ENCODE measurements around the gene CEP164. TPM values are rescaled to one million over a fixed set of nuclear protein-coding genes. Genes with fewer than 3 reads are reported as not detected.

CEP164 gene
- total RNA-seq, 1 experiment from 2014 or later = 22.2 TPM

DNA sequence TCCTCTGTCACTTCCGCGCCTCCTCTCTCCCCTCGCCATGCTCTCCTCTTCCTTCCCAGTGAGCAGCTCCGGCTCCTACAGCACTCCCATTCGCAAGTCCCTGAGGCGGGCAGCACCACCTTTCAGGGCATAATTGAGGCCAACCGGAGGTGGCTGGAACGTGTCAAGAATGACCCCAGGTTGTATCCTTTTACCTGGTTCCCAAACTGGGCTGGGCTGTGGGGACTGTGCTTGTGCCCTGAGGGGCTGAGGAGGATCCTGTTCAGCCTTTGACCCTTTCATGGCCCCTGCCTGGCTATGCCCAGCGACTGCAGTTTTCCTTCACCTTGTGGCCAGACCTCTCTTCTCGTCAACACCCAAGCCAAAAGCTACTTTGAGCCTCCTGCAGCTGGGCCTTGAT, 84.1 kb downstream of the CEP164 start:
- Histone ChIP-seq H3K9me2 (ENCODE audit: insufficient read depth) (no peaks in the 10 kb centered on the region), H3K9me3 (ENCODE audit: control insufficient read depth in 1 of 2, insufficient read depth in 1 of 2, low read depth in 1 of 2, low read length in 2 of 2) (no peaks in the 10 kb centered on the region), H3K4me1 (ENCODE audit: control insufficient read depth in 1 of 2, insufficient read depth in 2 of 2, low read length in 2 of 2) (no peaks in the 10 kb centered on the region), H3K79me2 (ENCODE audit: insufficient read depth, low read length) (no peaks in the 10 kb centered on the region), H3K27me3 (ENCODE audit: insufficient read depth, low read length) (no peaks in the 10 kb centered on the region), H3K27ac (ENCODE audit: low read depth, low read length) (no peak overlapping the region), H3K9ac (ENCODE audit: low read length) (no peak overlapping the region), H2AFZ (ENCODE audit: low read depth, low read length, poor library complexity, severe bottlenecking) (no peak overlapping the region), H4K20me1 (ENCODE audit: insufficient read depth) (no peaks in the 10 kb centered on the region), H3K4me3 (replicated peaks in 1 of 2; ENCODE audit: low read depth in 1 of 2, low read length in 2 of 2) (no peak overlapping the region), H3K36me3 (ENCODE audit: control insufficient read depth in 1 of 2, insufficient read depth in 2 of 2, low read length in 2 of 2) (0 out of 4 replicates have a peak, but pooled peaks cover 0 to 2% of the 10 kb centered on the region in 2 experiments), H3K4me2 (ENCODE audit: low read length) (no peak overlapping the region)
- intact Hi-C loops (cut with micrococcal nuclease) = no loop called here
- ATAC-seq (no peak), DNase-seq (ENCODE audit: low read depth, low spot score) (no peak)
- POLR2A ChIA-PET = interaction anchor here (0.6 kb wide), 1 partner anchor 181 kb away, joined by 4 read pairs; no protein-coding TSS in a partner anchor
- TF ChIP-seq, protein P1, sequence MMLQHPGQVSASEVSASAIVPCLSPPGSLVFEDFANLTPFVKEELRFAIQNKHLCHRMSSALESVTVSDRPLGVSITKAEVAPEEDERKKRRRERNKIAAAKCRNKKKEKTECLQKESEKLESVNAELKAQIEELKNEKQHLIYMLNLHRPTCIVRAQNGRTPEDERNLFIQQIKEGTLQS (IDR thresholded peaks at IDR 0.05) = no peak
- no peak for TF ChIP-seq ELF1 (IDR thresholded peaks at IDR 0.05; ENCODE audit: borderline replicate concordance, low read depth)
- TF ChIP-seq RAD21 (IDR thresholded peaks at IDR 0.05; ENCODE audit: low read depth) = no peak
- TF ChIP-seq EGR1 (IDR thresholded peaks at IDR 0.05; ENCODE audit: low read depth) = no peak
- TF ChIP-seq SP1 (IDR thresholded peaks at IDR 0.05; ENCODE audit: low read depth) = no peak
- TF ChIP-seq, protein P2, sequence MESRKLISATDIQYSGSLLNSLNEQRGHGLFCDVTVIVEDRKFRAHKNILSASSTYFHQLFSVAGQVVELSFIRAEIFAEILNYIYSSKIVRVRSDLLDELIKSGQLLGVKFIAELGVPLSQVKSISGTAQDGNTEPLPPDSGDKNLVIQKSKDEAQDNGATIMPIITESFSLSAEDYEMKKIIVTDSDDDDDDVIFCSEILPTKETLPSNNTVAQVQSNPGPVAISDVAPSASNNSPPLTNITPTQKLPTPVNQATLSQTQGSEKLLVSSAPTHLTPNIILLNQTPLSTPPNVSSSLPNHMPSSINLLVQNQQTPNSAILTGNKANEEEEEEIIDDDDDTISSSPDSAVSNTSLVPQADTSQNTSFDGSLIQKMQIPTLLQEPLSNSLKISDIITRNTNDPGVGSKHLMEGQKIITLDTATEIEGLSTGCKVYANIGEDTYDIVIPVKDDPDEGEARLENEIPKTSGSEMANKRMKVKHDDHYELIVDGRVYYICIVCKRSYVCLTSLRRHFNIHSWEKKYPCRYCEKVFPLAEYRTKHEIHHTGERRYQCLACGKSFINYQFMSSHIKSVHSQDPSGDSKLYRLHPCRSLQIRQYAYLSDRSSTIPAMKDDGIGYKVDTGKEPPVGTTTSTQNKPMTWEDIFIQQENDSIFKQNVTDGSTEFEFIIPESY (IDR thresholded peaks at IDR 0.05; ENCODE audit: extremely low read depth, insufficient replicate concordance, low read length) = no peak
- no peak for TF ChIP-seq JUND (IDR thresholded peaks at IDR 0.05)
- TF ChIP-seq YY1 (IDR thresholded peaks at IDR 0.05; ENCODE audit: extremely low read depth, insufficient replicate concordance, low read depth, low read length) = no peak
- TF ChIP-seq, protein P3, sequence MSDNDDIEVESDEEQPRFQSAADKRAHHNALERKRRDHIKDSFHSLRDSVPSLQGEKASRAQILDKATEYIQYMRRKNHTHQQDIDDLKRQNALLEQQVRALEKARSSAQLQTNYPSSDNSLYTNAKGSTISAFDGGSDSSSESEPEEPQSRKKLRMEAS (IDR thresholded peaks at IDR 0.05) = no peak
- no peak for TF ChIP-seq TCF7L2 (IDR thresholded peaks at IDR 0.05; ENCODE audit: borderline replicate concordance, extremely low read depth, insufficient read depth, insufficient read length)
- no peak for TF ChIP-seq POLR2A (IDR thresholded peaks at IDR 0.05; ENCODE audit: borderline replicate concordance, extremely low read depth, insufficient read depth, insufficient read length)
- no peak for TF ChIP-seq ZFX (IDR thresholded peaks at IDR 0.05)
- TF ChIP-seq ZNF274 (IDR thresholded peaks at IDR 0.05; ENCODE audit: low read depth, low read length) = no peak
- TF ChIP-seq EZH2phosphoT487 (IDR thresholded peaks at IDR 0.05; ENCODE audit: borderline replicate concordance) = no peak
- TF ChIP-seq SIN3A (IDR thresholded peaks at IDR 0.05; ENCODE audit: low read depth) = no peak
- no peak for TF ChIP-seq FOSL1 (IDR thresholded peaks at IDR 0.05; ENCODE audit: low read depth)
- TF ChIP-seq CBX3 (IDR thresholded peaks at IDR 0.05; ENCODE audit: low read depth) = no peak
- no peak for TF ChIP-seq SRF (IDR thresholded peaks at IDR 0.05; ENCODE audit: low read depth)
- no peak for TF ChIP-seq CEBPB (IDR thresholded peaks at IDR 0.05; ENCODE audit: low read depth)
- no TSS peak for BruUV-seq (replicated peaks)
- CTCF ChIA-PET = no interaction called here
- RAD21 ChIA-PET (ENCODE audit: low non-redundant PET in 1 of 2, low total read pairs in 2 of 2, uncharacterized antibody in 2 of 2, unreplicated experiment in 2 of 2) = no interaction called here
